HG03571 (cell line): ENCODE measurements around the gene PURA.

Experiments used
- ATAC-seq: cut with Tn5 transposase; IDR thresholded peaks from one replicate; pipeline ENCODE4 v1.9.1; 2021; ENCODE audit not compliant: unreplicated experiment

PURA gene

DNA sequence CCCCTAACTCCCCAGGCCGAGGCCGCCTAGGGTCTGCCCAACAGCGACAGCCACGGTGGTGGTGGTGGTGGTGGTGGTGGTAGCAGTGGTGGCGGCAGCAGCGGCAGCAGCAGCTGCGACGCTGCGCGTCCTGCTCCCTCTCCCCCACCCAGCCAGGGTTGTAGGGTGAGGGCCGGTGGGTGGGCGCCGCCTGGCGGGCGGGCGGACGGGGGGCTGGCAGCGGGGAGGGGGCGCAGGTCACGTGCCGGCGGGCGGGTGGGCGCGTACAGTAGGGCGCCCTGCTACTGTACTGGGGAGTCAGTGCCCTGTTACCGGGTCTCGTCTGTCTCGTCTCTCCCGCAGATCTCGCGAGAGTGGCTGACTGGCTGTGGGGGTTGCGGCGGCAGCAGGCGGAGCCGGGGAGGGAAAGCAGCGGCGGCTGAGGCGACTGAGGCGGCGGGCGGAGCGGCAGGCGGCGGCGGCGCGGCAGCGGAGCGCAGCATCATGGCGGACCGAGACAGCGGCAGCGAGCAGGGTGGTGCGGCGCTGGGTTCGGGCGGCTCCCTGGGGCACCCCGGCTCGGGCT lies at the start of gene PURA:
Gene PURA (plus strand): TSS at position 411 of the 565 bp plus-strand sequence. CDS start 73 bp downstream, at position 484.
- ATAC-seq, result peak; percentile 83

DNA sequence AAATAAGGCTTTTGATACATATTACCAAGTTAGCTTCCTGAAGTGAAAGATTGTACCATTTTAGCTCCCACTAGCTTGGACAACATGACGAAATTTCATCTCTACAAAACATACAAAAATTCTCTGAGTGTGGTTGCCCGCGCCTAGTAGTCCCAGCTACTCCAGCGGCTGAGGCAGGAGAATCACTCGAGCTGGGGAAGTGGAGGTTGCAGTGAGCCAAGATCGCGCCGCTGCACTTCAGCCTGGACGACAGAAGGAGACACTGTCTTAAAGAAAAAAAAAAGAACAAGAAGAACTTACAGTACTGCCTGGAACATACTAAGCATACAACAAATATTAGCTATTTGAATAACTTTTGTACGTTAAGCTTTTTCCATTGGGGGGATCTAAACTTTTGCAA lies 41.1 kb upstream of the PURA start:
- no peak for ATAC-seq

DNA sequence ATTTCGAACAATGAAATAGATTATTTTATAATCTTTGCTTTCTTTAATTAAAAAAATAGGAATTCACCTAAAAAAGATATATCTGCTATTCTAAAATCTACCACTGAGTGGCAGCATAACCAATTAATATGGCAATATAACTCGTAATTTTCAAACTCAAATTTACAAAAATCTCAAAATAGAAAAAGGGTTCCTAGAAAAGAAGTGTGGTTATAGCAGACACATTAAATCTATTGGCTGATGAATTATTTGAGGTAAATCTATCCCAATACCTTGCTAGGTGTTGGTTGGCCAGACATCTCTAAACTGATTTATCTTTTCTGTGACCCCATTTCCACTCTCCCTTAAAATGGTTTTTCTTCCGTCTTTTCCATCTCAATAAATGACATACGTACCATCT lies 40.6 kb upstream of the PURA start:
- no peak for ATAC-seq

DNA sequence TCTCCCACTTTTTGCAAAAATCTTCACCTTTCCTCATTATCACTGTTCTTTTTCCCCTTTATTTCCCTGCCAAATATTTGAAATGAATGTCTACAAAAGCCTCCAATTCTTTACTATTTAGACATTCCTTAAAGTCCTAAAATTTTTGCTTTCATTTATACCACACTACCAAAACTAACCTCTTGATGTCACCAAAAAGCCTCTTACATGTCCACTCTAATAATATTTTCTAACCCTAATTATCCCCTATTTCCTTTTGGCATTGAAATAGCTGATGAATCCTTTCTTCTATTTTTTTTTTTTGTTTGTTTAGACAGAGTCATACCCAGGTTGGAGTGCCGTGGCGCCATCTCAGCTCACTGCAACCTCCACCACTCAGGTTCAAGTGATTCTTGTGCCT lies 38.5 kb upstream of the PURA start:
- no peak for ATAC-seq

DNA sequence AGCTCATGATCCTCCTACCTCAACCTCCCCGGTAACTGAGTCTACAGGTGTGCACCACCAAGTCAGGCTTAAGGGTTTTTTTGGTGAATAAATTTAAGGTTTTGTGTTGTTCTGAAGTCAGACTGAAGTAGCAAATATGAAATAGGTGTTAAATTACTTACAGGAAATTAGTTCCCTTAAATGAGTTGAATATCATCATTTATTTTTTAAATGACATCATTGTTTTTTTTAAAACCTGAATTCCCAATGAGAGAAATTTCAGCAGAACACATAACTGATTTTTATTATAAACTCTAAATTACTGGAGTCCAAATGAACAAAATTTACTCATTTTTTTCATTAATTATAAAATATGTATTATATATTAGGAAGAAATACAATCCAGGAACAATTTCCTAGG lies 37.8 kb upstream of the PURA start:
- ATAC-seq, result no peak

DNA sequence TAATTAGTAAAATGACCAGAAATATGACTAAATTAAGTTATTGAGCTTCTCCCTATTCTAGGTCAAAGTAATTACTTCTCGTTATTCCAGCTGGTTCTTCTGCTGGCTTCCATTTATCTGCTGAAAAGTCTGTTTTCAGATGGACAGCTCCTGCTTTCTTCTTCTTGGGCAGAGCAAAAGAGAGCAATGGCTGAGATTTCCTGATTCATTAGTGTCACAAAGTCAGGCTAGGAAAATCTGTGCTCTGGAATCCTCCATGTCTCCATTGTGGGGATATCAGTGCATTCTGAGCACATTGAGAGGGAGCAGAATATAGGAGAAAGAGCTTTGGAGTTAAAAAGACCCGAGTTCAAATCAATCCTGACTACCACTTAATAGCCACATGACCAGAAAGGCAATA lies 37.1 kb upstream of the PURA start:
- ATAC-seq, result no peak

DNA sequence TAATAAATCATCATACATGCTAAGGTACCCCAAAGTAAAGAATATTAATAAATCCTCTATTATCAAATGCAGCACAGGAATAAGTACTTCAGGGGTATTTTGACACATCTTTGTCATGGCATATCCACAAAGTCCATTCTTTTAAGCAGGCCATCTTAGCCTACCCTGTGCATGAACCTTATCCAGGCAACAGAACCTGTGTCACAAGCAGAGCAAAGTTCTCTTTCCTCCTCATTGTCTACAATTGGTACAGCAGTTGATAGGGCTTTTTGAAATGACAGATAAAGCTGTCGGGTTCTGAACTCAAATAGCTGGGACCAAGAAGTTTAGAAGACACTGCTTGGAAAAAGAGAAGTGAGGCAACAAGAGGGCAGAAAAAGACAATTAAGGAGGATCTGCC lies 30.8 kb upstream of the PURA start:
- ATAC-seq, result no peak

DNA sequence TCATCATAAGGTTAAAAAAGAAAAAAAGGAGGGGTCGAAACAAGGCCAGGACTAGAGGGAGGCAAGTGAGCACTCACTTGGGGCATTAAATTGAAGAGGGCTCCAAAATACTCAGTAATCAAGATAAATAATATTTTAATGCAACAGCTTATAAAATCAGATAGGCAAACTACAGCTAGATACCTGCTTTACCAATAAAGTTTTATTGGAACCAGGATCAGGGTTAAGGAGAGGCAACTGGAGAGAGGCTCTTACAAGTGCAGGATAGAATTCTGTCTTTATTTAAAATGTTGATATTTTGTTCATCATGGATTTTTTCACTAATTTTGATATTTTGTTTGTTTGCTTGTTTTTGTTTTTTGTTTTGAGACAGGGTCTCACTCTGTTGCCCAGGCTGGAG lies 30.3 kb upstream of the PURA start:
- ATAC-seq, result no peak

DNA sequence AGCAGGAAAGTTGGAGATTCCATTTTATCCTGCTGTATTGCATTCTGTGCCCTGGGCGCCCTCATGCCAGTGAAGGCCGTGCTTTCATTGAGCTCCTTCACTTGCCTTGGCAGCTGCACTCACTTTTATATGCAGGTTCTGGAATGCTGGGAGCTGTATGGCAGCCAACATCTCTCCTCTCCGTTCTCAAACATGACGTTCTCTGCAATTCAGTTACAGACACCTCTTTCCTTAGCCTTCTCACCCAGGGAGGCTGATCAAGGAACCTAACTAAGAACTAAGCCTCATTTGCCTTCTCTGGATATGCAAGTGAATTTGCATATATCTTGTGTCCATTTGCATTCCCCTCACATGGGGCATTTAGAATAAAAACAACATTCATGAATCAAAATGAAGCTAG lies 29.4 kb upstream of the PURA start:
- no peak for ATAC-seq

DNA sequence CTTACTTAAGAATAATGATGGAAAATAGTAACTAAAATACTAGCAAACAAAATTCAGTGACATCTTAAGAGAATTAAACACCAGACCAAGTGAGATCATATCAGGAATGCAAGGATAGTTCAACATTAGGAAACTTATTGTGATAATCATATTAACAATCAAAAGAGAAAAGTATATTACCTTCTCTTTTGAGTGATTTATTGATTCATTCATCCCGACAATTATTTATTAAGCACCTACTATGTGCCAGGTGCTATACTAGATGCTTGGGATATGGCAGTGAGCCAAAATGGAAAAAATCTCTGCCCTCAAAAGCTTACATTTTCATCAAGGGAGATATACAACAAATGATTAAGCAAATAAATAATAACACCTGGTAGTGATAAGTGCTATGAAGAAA lies 23.7 kb upstream of the PURA start:
- ATAC-seq, result no peak

DNA sequence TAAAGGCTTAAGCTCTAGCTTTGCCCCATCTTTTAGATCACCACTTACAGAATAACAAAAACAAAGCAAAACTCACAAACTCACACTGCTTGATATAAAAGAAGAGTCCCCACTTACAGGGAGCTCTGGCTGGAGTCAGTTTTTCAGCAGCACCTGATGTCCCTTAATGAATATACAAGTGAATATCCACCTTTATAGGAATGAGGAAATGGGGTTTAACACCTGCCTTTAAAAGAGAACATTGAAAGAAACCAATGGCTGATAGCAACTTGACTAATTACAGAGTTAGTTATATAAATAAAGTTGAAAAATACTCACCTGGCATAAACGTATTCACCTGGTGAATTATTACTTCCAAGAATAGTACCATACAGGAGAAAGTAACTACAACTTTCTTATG lies 20.7 kb upstream of the PURA start:
- ATAC-seq, result no peak

DNA sequence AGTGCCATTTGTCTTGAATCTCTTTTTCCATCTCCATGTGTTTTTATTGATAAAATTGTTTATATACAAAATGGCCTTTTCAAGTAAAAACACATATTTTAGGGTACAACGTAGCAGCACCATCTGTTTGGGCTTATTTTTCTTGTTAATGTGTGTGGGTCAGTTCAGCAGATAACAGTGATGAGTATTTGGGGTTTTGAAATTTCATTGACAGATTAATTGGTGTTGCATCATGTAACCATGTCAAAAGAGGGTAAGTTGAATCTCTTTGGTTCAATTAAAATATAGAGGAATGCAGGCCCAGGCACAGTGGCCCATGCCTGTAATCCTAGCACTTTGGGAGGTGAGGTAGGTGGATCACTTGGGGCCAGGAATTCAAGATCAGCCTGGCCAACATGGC lies 20.0 kb upstream of the PURA start:
- ATAC-seq, result no peak

DNA sequence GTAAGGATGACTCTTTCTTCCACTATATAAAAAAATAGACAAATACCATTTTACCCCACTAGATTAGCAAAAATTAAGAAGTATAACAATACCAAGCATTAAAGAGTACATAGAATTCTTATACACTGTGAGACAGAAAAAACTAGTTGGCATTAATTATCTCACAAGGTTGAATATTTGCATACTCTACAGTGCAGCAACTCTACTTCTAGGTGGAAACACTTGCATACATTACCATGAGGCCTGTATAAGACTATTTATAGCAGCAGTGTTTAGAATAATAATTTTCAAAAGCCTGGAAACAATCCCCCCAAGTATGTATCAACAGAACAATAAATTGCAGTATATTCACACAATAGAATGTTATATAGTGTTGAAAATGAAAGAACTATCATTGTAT lies 19.0 kb upstream of the PURA start:
- ATAC-seq, result no peak

DNA sequence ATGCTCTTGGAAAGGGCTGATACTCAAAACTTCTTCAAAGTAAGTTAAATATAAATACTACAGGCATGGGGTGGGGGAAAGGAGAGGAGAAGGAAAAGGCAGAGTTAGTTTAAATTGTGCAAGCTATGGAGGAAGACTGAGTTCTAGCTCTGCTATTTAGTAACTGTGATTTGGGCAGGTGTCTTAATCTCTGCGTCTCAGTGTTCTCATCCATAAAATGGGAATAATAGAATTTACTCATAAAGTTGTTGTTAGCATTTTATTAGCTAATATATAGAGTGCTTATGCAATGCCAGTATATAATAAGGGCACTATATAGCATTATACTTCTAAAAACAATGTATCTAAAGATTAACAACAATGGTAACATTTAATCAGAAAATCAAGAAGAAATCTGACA lies 12.7 kb upstream of the PURA start:
- no peak for ATAC-seq

DNA sequence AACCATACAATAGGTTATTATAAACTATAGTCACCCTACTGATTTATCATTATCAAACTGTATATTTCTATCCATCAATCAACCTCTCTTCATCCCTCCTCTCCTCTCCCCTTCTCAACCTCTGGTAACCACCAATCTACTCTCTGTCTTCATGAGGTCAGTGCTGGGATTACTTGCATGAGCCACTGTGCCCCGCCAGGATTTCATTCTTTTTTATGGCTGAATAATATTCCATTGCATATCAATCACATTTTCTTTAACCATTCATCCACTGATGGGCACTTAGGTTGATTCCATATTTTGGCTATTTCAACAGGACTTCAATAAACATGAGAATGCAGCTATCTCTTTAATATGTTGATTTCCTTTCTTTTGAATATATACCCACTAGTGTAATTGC lies 10.8 kb upstream of the PURA start:
- ATAC-seq, result no peak

DNA sequence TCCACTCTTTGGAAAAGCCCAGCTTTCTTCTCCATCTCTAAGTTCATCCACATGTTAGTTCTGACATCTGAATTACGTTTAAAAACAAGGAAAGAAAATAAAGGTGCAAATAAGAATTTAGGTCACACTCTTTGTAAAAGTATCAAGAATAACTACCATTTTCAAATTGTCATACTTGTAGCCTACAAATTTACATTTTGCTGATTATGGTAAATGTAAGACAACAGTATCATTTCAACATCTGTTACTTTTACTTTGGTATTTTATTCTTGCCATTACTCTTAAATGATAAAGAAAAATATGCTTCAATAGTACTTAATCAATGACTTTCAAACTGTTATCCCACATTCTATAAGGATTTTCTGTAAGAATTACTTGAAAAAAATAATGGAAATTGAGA lies 9.8 kb upstream of the PURA start:
- no peak for ATAC-seq

DNA sequence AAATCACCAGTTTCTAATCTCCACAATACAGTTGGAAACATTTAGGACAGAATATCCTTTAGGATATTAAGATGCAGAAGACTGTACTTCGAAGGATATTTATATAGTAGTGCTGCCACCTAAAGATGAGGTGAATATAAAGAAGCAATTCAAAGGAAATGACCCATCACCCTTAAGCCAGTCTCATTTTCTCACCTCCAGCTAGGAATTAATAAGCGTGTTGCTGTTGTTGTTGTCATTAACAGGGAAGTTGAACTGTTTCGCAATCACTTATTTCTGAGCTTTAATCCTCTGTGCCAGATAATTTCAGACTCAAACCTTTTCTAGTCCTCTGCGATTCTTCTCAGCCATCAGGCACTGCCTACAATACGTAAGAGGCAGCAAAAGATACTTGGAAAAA lies 7.8 kb upstream of the PURA start:
- ATAC-seq, result no peak

DNA sequence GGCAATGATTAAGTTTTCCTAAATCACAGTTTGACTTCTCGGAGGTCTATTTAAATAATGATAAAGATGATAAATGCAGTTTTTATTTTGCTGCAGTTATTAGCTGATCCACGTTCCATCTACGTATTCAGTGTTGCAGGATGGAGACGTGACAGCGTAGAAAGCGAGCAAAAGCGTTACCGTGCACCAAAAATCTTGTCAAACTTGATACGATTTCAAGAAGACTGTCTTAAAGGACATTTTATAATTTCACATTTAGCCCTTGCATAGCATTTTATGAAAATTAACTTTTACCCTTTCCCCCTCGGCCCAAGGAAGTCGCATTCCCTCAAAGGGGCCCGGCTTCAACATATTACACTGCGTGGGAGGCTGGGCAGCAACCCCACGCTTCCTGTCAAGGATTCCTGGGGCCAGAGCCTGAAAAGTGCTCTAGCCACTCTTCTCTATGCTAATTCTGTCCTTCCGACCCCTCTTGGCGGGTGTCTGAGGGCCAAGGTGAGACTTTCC lies 7.1 kb upstream of the PURA start:
- ATAC-seq, result no peak

DNA sequence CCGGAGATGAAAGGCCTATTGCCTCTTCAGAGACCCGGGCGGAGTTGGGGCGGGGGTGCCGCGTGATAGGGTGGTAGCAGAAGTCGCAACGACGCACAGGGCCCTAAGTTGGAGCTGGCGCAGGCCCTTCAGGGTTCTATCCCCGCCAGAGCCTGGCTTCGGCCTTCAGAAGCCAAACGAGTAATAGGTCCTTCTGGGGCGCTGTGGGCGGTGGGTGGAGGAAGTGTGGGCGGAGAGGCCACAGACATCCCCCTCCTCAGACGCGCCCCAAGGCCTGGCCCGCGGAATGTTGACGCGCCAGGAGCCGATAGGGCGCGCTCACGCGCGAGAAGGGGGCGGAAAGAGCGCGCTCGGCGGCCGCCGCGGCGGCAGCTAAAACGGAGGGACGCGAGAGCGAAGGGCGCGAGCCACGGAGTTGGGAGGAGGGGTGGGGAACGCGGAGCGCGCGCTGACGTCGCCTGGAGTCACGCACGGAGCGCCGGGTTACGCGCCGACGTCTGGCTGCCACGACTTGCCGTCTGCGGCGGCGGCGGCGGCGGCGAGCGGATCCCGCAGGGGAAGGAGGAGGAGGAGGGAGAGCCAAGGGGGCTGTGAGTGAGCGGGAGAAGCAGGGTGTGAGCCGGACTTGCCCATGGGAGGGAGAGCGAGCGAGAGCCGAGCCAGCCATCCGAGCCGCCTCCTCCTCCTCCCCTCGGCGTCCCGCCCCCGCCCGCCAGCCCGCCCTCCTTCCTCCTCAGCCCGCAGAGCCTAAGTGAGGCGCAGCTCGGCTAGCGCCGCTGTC lies 6.4 kb upstream of the PURA start:
- ATAC-seq, result peak; percentile 88

DNA sequence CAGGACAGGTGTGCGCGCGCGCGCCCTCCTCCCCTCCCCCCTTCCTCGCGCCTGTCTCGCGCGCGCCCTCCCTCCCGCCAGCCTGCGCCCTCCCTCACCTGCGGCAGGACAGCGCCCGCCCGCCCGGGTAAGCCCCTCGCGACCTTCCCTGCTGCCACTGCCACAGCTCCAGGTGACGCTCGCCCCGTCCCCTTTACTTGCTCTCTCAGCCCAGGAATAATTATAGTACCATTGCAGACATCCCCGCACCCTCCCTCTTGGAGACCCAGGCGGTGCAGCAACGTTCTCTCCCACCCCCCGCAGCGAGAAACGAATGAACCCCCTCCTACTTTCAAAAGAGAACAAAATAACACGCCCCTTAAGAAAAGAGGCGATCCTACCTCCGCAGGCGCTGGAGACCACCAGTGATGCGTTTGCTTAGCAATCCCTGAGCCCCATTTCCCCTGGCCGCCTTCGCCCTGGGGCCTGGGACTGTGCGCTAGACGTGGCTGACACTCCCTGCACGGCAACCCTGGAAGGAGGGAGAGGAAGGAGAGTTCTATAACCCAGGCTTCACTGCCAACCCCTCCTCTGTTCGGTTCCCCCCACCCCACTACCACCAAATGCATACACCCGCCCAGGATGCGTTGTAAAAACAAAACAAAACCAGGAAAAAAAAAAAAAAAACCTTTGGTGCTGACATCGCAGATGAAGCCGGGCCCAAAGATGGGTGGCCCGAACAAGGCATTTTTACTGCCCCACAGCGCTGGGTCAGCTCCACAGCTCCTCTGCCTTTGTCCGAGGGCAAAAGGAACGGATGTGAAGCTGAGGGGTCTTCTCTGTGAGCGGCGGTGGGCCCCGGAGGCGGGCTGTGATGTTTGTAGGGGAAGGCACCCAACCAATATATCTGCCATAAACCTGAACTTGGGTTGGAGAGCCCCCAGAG lies 5.6 kb upstream of the PURA start:
- no peak for ATAC-seq

DNA sequence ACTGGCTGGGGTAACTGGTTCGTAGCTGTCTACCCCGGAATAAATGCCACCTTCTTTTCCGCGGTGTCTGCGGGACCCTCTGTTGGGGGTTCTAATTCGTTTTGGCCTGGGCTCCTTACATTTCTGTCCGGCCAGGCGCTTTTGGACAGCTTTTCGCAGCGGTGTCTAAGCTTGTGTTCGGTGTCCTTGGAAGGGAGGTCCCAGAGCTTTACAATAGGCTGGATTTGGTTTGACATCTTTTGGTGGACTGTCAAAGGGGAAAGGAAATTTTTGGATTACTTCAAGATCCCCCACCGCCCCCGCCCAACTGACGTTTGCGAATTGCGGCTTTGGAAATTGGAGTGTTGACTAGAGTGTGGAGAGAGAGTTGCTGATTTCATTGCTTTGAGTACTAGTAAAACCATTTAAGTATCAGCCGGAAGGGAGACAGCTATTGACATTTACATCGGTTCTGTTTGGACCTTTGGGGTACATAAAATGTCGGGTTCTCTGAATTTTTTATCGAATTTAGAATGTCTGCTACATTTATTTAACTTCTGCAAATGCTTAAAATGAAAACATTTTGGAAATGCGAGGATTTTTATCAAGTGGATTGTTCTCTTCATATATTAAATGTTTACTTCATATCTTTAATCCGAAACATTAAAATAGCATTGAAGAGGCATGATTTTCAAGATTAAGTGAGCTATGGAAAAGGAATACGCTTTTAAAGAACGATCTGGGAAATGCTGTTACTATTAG lies 4.7 kb upstream of the PURA start:
- ATAC-seq, result no peak
